HUES6 (cell line): ENCODE measurements around the gene ZNF823.
A peak's percentile ranks its signal among the peaks of the same experiment; 100 is the strongest.

ENCODE experiments used
- H3K27ac ChIP-seq: 2 replicates; pipeline ENCODE4 v1.7.0; 2013; ENCODE audit warnings: low read depth, mild to moderate bottlenecking, low read length, inconsistent platforms
- H3K27me3 ChIP-seq: 2 replicates; pipeline ENCODE4 v1.6.1; 2013; ENCODE audit warnings: low read length; ENCODE audit not compliant: control insufficient read depth, insufficient read depth
- H3K36me3 ChIP-seq: 2 replicates; pipeline ENCODE4 v1.6.1; 2013; ENCODE audit warnings: low read length; ENCODE audit not compliant: control insufficient read depth, insufficient read depth
- H3K4me1 ChIP-seq: 2 replicates; pipeline ENCODE4 v1.6.1; 2013; ENCODE audit warnings: low read length; ENCODE audit not compliant: control insufficient read depth, insufficient read depth
- H3K4me3 ChIP-seq: 2 replicates; pipeline ENCODE4 v1.5.1; 2013; ENCODE audit warnings: low read depth, low read length
- H3K9ac ChIP-seq: one replicate; pipeline ENCODE4 v1.6.1; 2013; ENCODE audit warnings: mild to moderate bottlenecking, low read length
- H3K9me3 ChIP-seq: 2 replicates; pipeline ENCODE4 v1.6.1; 2013; ENCODE audit warnings: low read depth, low read length; ENCODE audit not compliant: control insufficient read depth, insufficient read depth

ZNF823 gene

GRCh38 chr19:11699931-11700794 lies 38.6 kb downstream of the ZNF823 start:
- Histone ChIP-seq H3K27me3 (peaks cover 4% of the 10 kb centered on the region; the same call in 1 of the 2 replicates), H3K9ac (no peak overlapping the region), H3K4me3 (no peak overlapping the region), H3K4me1 (peaks cover 1% of the 10 kb centered on the region; the same call in 1 of the 2 replicates), H3K27ac (no peak overlapping the region), H3K9me3 (no peaks in the 10 kb centered on the region), H3K36me3 (no peaks in the 10 kb centered on the region)

DNA sequence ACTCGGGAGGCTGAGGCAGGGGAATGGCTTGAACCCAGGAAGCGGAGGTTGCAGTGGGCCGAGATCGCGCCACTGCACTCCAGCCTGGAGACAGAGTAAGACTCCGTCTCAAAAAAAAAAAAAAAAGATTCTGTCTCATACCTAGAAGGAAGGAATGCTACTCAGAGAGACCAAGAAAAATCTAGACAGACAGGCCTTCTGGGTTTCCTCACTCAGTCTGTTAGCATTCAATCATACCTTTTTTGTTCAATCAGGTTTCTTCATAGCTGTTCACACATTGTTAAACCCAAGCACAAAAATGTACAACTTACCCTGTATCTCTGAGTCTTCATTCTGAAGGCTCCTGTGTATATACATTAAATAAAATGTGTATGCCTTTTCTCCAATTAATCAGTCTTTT lies 40.5 kb downstream of the ZNF823 start:
- Histone ChIP-seq H3K27me3 (peaks cover 4% of the 10 kb centered on the region; the same call in 1 of the 2 replicates), H3K27ac (no peak overlapping the region), H3K4me3 (no peak overlapping the region), H3K4me1 (peaks cover 3% of the 10 kb centered on the region; the same call in 1 of the 2 replicates), H3K36me3 (no peaks in the 10 kb centered on the region), H3K9me3 (peaks cover 3% of the 10 kb centered on the region; the same call in 1 of the 2 replicates), H3K9ac (no peak overlapping the region)

- no peak overlapping the region for H3K27ac ChIP-seq
- H3K9me3 ChIP-seq: peaks cover 3% of the 10 kb centered on the region; the same call in 1 of the 2 replicates
- H3K4me3 ChIP-seq: no peak overlapping the region
- no peak overlapping the region for H3K9ac ChIP-seq
- peaks cover 3% of the 10 kb centered on the region; the same call in 1 of the 2 replicates for H3K4me1 ChIP-seq
- peaks cover 4% of the 10 kb centered on the region; the same call in 1 of the 2 replicates for H3K27me3 ChIP-seq
- H3K36me3 ChIP-seq: no peaks in the 10 kb centered on the region
These were observed 41.4 kb downstream of the ZNF823 start for GRCh38 chr19:11697284-11697855.

- peaks cover 7% of the 10 kb centered on the region; the same call in 1 of the 2 replicates for H3K9me3 ChIP-seq
- peak overlapping the region; percentile 8; the same call in 1 of the 2 replicates for H3K27ac ChIP-seq
- H3K4me3 ChIP-seq: peak overlapping the region; percentile 81
- peaks cover 3% of the 10 kb centered on the region; the same call in 1 of the 2 replicates for H3K4me1 ChIP-seq
- H3K9ac ChIP-seq: peak overlapping the region; percentile 70
- H3K27me3 ChIP-seq: peaks cover 4% of the 10 kb centered on the region; the same call in 1 of the 2 replicates
- no peaks in the 10 kb centered on the region for H3K36me3 ChIP-seq
These were observed 44.0 kb downstream of the ZNF823 start for GRCh38 chr19:11694533-11695439.

DNA sequence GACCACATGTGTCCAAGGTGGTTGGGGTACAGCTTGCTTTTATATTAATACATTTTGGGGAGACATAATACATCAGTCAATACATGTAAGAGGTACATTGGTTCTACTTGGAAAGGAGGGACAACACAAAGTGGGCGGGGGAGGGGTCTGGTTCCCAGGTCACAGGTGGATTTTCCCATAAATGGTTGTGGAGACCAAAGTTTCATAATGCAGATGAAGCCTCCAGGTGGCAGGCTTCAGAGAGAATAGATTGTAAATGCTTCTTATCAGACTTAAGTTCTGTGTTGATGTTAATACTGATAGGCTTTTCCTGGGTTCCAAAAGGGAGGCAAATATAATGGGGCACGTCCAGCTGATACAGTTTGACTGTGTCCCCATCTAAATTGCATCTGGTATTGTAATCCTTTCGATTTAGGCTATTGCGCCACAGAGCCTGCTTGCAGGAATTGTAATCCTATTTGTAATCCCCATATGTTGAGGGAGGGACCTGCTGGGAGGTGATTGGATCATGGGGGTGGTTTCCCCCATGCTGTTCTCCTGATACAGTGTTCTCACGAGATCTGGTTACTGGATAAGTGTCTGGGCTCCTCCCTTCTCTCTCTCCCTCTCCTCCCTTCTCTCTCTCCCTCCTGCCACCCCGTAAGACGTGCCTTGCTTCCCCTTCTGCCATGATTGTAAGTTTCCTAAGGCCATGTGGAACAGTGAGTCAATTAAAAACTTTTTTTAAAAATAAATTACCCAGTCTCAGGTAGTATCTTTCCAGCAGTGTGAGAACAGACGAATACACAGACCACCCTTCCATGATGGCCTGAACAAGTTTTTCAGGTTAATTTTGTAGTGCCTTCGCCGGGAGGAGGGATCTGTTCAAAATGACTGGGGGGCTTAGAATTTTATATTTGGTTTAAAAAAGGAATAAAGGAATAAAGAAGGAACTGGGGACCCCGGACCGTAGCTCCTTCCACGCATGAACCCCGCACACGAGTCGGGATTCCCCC lies 44.9 kb downstream of the ZNF823 start:
- Histone ChIP-seq H3K4me1 (peaks cover 3% of the 10 kb centered on the region; the same call in 1 of the 2 replicates), H3K36me3 (0 out of 2 replicates have a peak, but pooled peaks cover 3% of the 10 kb centered on the region), H3K27ac (no peak overlapping the region; the same call in 1 of the 2 replicates), H3K4me3 (peak overlapping the region; percentile 81), H3K9me3 (peaks cover 12% of the 10 kb centered on the region; the same call in 1 of the 2 replicates), H3K9ac (peak overlapping the region; percentile 70), H3K27me3 (peaks cover 4% of the 10 kb centered on the region; the same call in 1 of the 2 replicates)

- Histone ChIP-seq H3K27ac (no peak overlapping the region), H3K4me1 (peaks cover 3% of the 10 kb centered on the region; the same call in 1 of the 2 replicates), H3K36me3 (peaks cover 11% of the 10 kb centered on the region), H3K4me3 (no peak overlapping the region), H3K27me3 (peaks cover 1% of the 10 kb centered on the region; the same call in 1 of the 2 replicates), H3K9me3 (peaks cover 26% of the 10 kb centered on the region), H3K9ac (no peak overlapping the region)
These were observed 46.5 kb downstream of the ZNF823 start for GRCh38 chr19:11692127-11692790.

- Histone ChIP-seq H3K9ac (no peak overlapping the region), H3K27me3 (no peaks in the 10 kb centered on the region), H3K9me3 (peaks cover 77% of the 10 kb centered on the region), H3K4me3 (no peak overlapping the region), H3K4me1 (no peaks in the 10 kb centered on the region), H3K27ac (no peak overlapping the region), H3K36me3 (peaks cover 39% of the 10 kb centered on the region)
These were observed 52.8 kb downstream of the ZNF823 start for GRCh38 chr19:11685676-11686650.

DNA sequence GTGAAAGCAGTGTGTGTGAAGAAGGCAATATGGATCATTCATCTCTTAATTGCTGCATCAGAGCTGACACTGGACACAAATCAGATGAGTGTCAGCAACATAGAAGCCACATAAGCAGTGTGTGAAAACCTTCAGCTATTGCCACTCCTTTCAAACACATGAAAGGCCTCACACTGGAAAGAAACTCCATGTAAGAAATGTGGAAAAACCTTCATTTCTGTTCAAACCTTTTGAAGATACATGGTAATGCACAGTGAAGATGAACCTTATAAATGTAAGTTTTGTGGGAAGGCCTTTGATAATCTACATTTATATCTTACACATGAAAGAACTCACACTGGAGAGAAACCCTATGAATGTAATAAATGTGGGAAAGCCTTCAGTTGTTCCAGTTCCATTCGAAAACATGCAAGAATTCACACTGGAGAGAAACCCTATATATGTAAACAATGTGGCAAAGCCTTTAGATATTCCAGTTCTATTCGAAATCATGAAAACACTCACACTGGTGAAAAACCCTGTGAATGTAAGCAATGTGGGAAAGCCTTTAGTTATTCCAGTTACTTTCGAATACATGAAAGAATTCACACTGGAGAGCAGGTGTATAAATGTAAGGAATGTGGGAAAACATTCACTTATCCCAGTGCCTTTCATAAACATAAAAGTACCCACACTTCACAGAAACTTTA lies 53.6 kb downstream of the ZNF823 start:
- Histone ChIP-seq H3K36me3 (peaks cover 39% of the 10 kb centered on the region), H3K4me1 (no peaks in the 10 kb centered on the region), H3K27ac (no peak overlapping the region), H3K9me3 (peaks cover 82% of the 10 kb centered on the region), H3K27me3 (no peaks in the 10 kb centered on the region), H3K9ac (no peak overlapping the region), H3K4me3 (no peak overlapping the region)
